ENCODE measurements around the gene SEMA4D.
"Not testable (repeated sequence)": the region's sequence is repeated elsewhere in the genome, so short reads cannot be mapped to it uniquely, and the experiment has no call there.

Gene SEMA4D

GRCh38 chr9:89350988-89351557 lies 146.8 kb downstream of the SEMA4D start:
- TF ChIP-seq, protein P1, sequence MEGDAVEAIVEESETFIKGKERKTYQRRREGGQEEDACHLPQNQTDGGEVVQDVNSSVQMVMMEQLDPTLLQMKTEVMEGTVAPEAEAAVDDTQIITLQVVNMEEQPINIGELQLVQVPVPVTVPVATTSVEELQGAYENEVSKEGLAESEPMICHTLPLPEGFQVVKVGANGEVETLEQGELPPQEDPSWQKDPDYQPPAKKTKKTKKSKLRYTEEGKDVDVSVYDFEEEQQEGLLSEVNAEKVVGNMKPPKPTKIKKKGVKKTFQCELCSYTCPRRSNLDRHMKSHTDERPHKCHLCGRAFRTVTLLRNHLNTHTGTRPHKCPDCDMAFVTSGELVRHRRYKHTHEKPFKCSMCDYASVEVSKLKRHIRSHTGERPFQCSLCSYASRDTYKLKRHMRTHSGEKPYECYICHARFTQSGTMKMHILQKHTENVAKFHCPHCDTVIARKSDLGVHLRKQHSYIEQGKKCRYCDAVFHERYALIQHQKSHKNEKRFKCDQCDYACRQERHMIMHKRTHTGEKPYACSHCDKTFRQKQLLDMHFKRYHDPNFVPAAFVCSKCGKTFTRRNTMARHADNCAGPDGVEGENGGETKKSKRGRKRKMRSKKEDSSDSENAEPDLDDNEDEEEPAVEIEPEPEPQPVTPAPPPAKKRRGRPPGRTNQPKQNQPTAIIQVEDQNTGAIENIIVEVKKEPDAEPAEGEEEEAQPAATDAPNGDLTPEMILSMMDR (IDR thresholded peaks at IDR 0.05; ENCODE audit: insufficient read depth, low read length, missing control alignments) = no peak
- POLR2A ChIA-PET = no interaction called here
- H3K4me3 ChIP-seq (ENCODE audit: low read depth, low read length) = no peak overlapping the region
- no peak for DNase-seq (ENCODE audit: low read depth, low spot score)
- CTCF ChIA-PET = interaction anchor here (0.8 kb wide), 1 partner anchor 197 kb away, joined by 3 read pairs; no protein-coding TSS in a partner anchor

GRCh38 chr9:89349607-89350006 lies 148.3 kb downstream of the SEMA4D start:
- TF ChIP-seq, protein P1 (IDR thresholded peaks at IDR 0.05; ENCODE audit: insufficient read depth, low read length, missing control alignments) = no peak
- H3K4me3 ChIP-seq (ENCODE audit: low read depth, low read length) = no peak overlapping the region
- ChIA-PET POLR2A (no interaction called here), CTCF (interaction anchor here (0.8 kb wide), 1 partner anchor 8 kb away, joined by 3 read pairs; no protein-coding TSS in a partner anchor)
- no peak for DNase-seq (ENCODE audit: low read depth, low spot score)

DNA sequence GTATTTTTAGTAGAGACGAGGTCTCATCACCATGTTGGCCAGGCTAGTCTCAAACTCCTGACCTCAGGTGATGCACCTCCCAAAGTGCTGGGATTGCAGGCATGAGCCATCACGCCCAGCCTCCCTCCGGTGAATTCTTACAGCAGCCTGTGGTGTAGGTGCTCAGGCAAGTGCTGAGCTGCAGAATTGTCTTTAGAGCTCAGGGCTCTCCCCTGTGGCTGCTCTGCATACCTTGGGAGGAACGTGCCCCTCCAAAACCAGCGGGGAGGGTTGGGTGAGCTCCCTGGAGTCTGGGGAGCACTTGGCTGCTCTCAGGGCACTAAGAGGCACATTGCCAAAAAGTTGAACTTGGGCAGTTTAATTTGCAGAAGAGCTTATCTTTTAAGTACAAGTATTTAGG lies 150.3 kb downstream of the SEMA4D start:
- POLR2A ChIA-PET = no interaction called here
- CTCF ChIA-PET = interaction anchor here (1.4 kb wide), 1 partner anchor 201 kb away, joined by 6 read pairs; no protein-coding TSS in a partner anchor
- no peak overlapping the region for H3K4me3 ChIP-seq (ENCODE audit: low read depth, low read length)
- TF ChIP-seq, protein P1 (IDR thresholded peaks at IDR 0.05; ENCODE audit: insufficient read depth, low read length, missing control alignments) = no peak
- no peak for DNase-seq (ENCODE audit: low read depth, low spot score)

DNA sequence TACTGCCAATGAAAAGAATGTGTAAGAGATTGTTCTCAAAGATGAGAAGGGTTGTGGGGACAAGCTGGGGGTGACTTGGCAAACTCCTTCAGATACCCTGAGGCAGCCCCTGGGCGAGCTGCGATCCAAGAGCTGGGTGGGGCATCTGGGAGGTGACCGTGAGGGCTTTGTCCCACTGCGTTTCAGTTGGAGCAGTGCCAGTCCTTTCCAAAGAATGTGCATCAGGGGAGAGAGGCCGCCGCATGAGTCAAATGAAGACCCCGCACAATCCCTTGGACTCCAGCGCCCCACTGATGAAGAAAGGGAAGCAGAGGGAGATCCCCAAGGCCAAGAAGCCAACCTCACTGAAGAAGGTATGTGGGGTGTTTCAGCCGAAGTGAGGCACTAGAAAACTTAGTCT lies 151.2 kb downstream of the SEMA4D start:
- no peak overlapping the region for H3K4me3 ChIP-seq (ENCODE audit: low read depth, low read length)
- ChIA-PET POLR2A (no interaction called here), CTCF (no interaction called here)
- no peak for DNase-seq (ENCODE audit: low read depth, low spot score)
- TF ChIP-seq, protein P1 (IDR thresholded peaks at IDR 0.05; ENCODE audit: insufficient read depth, low read length, missing control alignments) = no peak

- TF ChIP-seq, protein P1 (IDR thresholded peaks at IDR 0.05; ENCODE audit: insufficient read depth, low read length, missing control alignments) = no peak
- DNase-seq (ENCODE audit: low read depth, low spot score) = no peak
- CTCF ChIA-PET = interaction anchor here (2.0 kb wide), 1 partner anchor 204 kb away, joined by 9 read pairs; no protein-coding TSS in a partner anchor
- POLR2A ChIA-PET = no interaction called here
- H3K4me3 ChIP-seq (ENCODE audit: low read depth, low read length) = no peak overlapping the region
Measured at GRCh38 chr9:89345476-89345875, 152.4 kb downstream of the SEMA4D start.

GRCh38 chr9:89343812-89344211 lies 154.1 kb downstream of the SEMA4D start:
- DNase-seq (ENCODE audit: low read depth, low spot score); H3K4me3 ChIP-seq (ENCODE audit: low read depth, low read length); POLR2A ChIA-PET: not testable (repeated sequence)
- CTCF ChIA-PET = interaction anchor here (1.8 to 2.7 kb wide), 2 partner anchors 14 to 205 kb away, joined by 4 to 9 read pairs; no protein-coding TSS in a partner anchor

- ChIA-PET POLR2A (no interaction called here), CTCF (interaction anchor here (1.8 to 2.7 kb wide), 3 partner anchors 15 to 206 kb away, joined by 4 to 9 read pairs (median 9); no protein-coding TSS in a partner anchor)
- TF ChIP-seq, protein P1 (IDR thresholded peaks at IDR 0.05; ENCODE audit: insufficient read depth, low read length, missing control alignments) = no peak
- no peak overlapping the region for H3K4me3 ChIP-seq (ENCODE audit: low read depth, low read length)
- DNase-seq (ENCODE audit: low read depth, low spot score) = peak; percentile 3
Measured at GRCh38 chr9:89342948-89343347, 155.0 kb downstream of the SEMA4D start.
